Measurements from ENCODE around the gene JUNB.
"Not testable (repeated sequence)": the region's sequence is repeated elsewhere in the genome, so short reads cannot be mapped to it uniquely, and the experiment has no call there.

Gene JUNB

GRCh38 chr19:12789904-12790619 lies 1.2 kb upstream of the JUNB start:
- DNase-seq: peak; percentile 98

- DNase-seq: no peak
These were observed 500 bp upstream of the JUNB start for GRCh38 chr19:12790628-12791344.

GRCh38 chr19:12792051-12792852 lies 966 bp downstream of the JUNB start:
- DNase-seq: peak; percentile 89

GRCh38 chr19:12792853-12793289 lies 1.6 kb downstream of the JUNB start:
- no peak for DNase-seq

- DNase-seq: peak; percentile 93
These were observed 2.3 kb downstream of the JUNB start for GRCh38 chr19:12793290-12794195.

GRCh38 chr19:12794196-12794941 lies 3.1 kb downstream of the JUNB start:
- no peak for DNase-seq

- DNase-seq: no peak
These were observed 3.7 kb downstream of the JUNB start for GRCh38 chr19:12794971-12795381.

- peak; percentile 83 for DNase-seq
These were observed 5.1 kb downstream of the JUNB start for GRCh38 chr19:12796146-12797071.

- DNase-seq: no peak
These were observed 5.9 kb downstream of the JUNB start for GRCh38 chr19:12797141-12797587.

GRCh38 chr19:12797607-12798006 lies 6.3 kb downstream of the JUNB start:
- DNase-seq: not testable (repeated sequence)

- DNase-seq: no peak
These were observed 8.6 kb downstream of the JUNB start for GRCh38 chr19:12799742-12800465.

- DNase-seq: no peak
These were observed 9.1 kb downstream of the JUNB start for GRCh38 chr19:12800466-12800770.

- no peak for DNase-seq
These were observed 9.7 kb downstream of the JUNB start for GRCh38 chr19:12800923-12801465.

- DNase-seq: peak; percentile 88
These were observed 10.4 kb downstream of the JUNB start, which contains the start of the genes PRDX2 and THSD8 for GRCh38 chr19:12801466-12802266. PRDX2 (minus strand) TSS chr19:12801800; CDS start chr19:12801261, 539 bp downstream. THSD8 (plus strand) TSS chr19:12802069; CDS start chr19:12802072, 3 bp downstream.

GRCh38 chr19:12802267-12803106 lies 11.2 kb downstream of the JUNB start:
- no peak for DNase-seq

- DNase-seq: no peak
These were observed 12.8 kb downstream of the JUNB start for GRCh38 chr19:12804051-12804450.

Measured in activated CD4-positive, alpha-beta T cell treated with anti-CD3 and anti-CD28 coated beads for 48 hours (primary cell).